HG02885 (cell line): ENCODE results near the gene CPLX1.
"Not testable (repeated sequence)": the region's sequence is repeated elsewhere in the genome, so short reads cannot be mapped to it uniquely, and the experiment has no call there.

Source experiments
- ATAC-seq: cut with Tn5 transposase; IDR thresholded peaks from one replicate; pipeline ENCODE4 v1.9.1; 2021; ENCODE audit warnings: mild to moderate bottlenecking; ENCODE audit not compliant: unreplicated experiment, poor library complexity

The CPLX1 gene

DNA sequence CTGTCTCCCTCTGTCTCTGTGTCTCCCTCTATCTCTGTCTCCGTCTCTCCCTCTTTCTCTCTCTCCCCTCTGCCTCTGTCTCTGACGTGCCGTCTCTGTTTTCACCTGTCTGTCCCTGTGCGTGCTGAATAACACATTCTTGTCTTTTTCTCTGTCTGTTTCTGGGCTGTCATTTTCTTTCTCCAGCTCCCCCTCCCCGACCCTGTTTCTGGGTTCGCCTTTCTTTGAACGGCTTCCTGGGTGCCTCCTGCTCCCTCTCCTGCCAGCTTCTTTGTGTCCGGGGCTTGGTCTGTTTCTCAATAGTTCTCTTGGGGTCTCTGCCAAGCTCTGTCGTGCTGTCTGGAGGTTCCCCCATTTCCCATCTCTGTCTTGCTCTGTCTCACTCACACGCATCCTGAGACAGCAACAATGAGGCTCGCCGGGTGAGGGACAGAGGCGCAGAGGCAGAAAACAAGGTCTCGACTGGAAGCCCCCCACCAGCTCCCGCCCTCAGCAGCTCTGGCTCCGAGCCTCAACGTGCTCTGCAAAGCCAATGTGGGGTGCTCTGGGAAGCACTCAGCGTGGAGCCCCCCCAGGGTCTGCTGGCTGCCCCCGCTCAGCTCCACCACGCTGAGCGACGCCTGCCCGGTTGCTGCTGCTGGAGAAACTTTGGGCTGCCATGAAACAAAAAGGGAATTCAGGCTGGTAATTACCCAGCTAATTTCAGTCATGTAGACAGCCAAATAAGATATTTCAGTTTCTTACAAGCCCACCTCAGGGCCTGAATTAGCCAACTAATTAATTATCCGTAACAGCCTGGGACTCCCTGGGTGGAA lies 3.4 kb downstream of the CPLX1 start:
- ATAC-seq, result no peak

DNA sequence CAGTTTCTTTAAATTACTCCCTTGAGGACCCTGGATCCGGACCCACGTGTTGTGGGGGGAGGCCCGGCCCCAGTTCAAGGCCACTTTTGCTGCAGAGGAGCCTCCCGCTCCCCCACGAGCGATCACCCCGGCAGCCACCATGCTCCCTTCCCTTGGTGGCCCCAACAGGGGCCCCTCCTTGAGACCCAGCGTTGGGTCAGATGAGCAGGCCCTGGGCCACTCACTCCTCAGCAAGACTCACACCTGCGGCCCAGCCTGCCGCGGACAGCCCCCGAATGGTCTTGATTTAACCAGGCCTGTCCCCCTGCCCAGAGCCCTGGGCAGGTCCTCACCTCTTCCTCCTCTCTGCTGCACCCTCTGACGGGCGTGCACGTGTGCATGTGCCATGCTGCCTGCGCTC lies 4.3 kb downstream of the CPLX1 start:
- ATAC-seq, result no peak

DNA sequence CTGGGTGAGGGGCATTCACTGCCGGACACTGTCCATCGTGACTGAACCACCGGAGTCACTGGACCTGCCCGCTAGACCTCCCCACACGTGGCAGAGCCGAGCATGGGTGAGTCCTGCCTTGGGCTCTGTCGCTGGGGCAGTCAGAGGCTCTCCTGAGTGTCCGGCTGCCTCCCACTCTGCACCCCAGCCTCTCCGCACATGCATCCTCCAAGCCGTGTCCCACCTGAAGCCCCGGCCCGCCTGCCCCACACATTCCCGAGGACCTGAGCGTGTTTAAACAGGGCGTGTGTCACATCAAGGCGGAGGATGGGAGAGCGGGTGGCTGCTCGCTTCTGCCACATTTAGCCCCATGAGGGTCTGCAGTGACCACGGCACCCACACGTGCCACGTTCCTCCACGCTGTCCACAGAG lies 4.7 kb downstream of the CPLX1 start:
- no peak for ATAC-seq

DNA sequence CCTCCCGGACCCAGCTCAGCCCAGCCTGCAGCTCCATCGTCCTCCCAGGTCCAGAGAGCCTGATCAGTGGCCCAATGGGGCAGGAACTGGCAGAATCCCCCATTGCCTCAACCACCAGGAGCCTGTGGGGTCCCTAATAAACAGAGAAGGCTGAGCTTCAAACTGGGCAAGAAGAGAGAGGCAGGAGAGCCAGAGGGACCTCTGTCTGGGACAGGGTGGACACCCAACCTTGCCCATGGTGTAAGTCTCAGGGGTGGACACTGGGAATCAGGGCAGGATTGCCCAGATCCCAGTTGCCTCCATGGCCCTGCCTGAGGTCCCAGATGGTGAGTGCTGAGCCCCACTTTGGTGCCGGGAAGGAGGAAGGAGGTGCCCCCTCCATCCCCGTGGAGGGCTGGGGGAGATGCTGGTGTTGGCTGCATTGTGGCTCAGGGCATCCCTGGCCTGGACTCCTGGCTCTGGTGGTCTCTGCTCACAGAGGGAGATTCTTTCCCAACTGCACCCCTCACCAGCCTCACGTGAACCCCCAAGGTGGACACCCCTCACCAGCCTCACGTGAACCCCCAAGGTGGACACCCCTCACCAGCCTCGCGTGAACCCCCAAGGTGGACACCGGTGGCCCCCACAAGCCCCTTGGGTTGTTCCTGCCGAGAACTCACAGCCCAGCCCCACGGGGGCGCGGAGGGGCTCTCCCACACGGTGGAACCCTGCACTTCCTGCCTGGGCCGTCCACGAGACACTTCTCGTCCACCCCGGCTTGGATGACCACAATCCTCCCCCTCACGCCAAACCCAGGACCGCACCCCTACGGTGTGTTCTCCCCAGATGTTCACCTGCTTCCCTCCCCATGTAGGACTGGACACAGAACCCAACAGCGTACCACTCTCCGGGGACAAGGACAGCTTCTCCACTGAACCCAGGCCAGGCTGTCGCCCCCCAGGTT lies 5.4 kb downstream of the CPLX1 start:
- ATAC-seq, result no peak

DNA sequence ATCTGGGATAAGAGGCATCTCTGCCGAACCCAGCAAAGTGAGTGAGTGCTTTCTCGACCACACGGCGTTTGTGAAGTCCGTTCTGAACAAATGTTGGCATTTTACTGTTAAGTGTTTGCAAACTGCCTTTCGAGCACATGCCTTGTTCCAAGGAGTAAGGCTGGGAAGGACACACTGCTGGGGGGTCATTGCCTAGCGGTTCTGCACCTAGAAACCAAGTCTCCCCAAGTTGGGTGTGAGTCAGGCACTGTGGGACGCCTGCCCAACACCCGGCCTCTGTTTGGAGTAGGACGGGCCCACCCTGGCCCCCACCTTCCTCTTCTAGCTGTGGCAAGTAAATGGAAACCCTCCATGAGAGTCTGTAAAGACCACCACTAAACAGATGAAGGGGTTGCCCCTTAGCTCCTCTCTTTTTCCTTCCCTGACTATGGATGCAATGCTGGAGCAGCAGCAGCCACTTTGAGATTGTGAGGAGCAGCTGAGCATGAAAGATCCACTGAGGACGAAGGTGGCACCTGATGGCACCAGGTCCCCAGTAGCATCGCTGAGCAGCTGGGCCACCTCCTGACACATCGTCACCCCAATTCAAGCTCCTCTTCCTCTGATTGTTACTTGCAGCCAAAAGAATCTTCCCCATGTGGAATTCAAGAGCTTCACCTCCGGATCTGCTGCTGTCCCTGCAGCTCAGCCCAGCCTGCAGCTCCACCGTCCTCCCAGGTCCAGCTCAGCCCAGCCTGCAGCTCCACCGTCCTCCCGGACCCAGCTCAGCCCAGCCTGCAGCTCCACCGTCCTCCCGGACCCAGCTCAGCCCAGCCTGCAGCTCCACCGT lies 6.3 kb downstream of the CPLX1 start:
- no peak for ATAC-seq

DNA sequence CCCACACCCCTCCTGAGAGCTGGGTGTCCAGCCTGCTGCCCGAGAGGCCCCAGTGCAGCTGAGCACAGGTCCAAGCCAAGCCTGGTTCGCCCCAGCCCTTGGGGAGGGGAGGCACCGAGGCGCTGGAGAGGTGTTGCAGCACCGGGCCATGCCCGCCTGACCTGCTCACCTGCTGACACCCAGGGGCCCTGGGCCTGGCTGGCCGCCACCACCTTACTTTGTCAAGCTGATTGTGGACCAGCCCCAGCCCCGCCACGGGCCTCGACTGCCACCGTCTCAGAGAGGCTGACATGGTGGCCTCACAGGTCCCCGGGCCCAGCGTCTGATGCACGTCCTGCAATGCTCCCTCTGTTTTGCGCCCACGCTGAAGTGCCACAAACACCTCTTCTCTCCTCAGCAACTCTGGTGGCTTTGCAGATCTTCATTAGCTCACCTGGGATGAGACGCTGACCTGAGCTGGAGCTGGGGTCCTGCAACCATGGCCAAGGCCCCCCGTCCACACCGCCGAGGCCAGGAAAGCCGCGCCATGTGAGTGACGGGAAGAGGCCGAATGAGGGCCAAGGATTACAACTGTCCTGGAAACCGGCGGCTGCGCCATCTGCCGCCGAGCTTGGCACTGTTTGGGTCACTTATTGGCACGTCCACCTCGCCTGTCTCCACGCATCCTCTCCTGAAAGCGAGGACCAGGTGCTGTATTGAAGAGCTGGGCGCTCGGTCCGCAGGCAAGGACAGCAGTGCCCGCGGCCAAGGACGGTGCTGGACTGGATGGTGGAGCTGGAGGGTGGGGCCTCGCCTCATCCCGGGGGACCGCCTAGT lies 7.6 kb downstream of the CPLX1 start:
- no peak for ATAC-seq

DNA sequence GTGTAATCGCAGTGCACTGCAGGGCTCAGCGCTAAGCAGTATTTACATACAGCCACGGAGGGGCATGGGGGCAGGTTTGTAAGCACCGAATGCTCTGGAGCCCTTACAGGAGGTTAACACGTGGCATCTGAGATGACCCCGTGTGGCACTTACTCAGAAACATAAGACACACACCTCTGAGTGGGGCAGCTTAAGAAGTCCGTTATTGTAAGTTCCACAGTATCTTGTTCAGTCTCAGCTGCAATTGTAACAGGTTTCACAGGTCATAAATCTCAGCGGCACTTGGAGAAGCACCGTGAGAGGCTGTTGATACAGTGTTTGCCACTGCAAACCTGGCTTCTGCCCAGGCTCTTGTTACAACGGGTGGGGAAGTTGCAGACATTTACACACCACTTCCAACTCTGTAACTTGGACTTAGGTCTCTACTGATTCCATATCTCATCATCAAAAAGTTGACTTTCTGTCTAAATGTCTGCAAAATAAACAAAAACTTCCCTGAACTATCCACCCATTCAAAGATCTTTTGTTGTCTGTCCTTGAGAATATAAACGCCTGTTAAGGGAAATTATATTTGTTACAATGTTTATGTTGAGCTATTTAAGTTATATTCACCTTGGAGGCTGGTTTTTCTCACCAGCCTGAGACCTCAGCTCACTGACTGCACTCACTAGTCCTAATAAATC lies 10.3 kb downstream of the CPLX1 start:
- no peak for ATAC-seq

DNA sequence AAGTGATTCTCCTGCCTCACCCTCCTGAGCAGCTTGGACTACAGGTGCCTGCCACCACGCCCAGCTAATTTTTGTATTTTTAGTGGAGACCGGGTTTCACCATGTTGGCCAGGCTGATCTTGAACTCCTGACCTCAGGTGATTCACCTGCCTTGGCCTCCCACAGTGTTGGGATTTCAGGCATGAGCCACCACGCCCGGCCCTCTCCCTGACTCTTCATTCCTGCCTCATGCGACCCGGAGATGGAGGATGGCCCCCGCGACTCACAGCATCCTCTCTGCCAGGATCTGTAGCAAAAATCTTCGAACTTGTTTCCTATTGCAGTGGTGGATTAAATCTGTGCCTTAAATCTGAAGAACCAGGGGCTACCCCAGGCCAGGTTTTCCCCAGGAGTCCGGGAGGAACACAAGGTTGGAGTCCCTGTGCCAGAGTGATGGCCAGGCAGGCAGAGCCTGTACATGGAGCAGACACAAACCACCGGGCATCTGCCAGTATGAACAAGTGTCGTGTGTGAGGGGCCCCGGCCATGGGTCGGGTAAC lies 11.5 kb downstream of the CPLX1 start:
- ATAC-seq, result no peak

DNA sequence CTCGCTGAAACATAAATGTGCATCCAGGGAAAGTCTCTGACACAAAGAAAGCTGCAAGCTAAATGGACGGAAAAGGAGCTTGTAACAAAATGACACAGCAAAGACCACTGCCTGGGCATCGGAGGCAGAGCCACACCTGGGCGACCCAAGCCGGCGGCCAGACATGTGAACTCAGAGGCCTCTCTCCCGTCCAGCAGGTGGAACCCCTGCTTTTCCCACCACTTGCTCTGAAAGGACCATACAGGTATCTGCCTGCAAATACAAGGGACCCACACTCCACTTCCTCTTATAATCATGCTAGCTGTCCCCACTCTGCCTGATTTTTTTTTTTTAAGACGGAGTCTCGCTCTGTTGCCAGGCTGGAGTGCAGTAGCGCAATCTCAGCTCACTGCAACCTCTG lies 12.0 kb downstream of the CPLX1 start:
- ATAC-seq, result no peak

DNA sequence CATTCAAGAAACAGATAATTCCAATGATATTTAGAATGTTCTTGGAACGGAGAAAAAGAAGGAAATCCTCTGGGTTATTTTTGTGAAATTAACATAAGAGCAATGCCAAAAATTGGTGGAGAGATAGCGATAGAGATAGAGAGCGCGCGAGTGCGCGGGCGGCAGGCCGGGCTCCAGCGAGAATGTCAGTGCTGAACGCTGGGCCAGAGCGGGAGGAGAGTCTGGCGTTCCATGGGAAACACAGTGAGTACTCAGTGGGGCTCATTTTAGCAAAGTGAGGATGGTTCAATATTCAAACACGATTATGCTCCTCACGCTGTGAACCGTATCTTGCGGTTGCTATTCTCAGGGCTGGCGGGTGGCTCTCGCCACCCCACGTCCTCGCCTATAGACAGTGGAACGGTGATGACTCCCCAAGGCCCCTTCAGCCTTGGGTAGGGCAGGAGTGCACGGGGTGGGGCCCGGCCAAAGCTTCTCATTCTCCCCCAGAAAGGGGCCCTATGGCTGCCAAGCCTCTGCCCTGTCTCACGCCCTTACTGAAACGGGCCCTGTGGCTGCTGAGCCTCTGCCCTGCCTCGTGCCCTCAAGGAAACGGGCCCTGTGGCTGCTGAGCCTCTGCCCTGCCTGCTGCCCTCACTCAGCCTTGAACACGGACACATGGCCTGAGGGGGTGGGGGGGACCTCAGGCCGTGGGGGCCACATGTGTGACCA lies 16.9 kb downstream of the CPLX1 start:
- ATAC-seq, result no peak

DNA sequence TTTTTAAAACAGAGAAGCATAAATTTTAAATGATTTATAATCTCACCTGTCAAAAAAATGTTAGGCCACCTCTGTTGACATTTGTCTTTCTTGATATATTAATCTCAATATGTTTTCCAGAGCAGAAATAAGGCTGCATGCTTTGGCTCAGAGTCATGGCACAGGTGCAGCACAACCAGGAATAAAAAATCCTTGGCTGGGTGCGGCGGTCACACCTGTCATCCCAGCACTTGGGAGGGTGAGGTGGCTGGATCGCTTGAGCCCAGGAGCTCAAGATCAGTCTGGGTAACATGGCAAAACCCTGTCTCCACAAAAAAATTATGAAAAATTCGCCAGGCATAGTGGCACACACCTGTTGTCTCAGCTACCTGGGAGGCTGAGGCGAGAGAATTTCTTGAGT lies 18.1 kb downstream of the CPLX1 start:
- no peak for ATAC-seq

DNA sequence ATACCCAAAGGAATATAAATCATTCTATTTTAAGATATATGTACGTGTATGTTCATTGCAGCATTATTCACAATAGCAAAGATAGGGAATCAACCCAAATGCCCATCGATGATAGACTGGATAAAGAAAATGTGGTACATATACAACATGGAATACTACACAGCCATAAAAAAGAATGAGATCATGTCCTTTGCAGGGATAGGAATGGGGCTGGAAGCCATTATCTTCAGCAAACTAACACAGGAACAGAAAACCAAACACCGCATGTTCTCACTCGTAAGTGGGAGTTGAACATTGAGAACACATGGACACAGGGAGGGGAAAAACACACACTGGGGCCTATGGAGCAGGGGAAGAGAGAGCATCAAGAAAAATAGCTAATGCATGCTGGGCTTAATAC lies 18.9 kb downstream of the CPLX1 start:
- not testable (repeated sequence) for ATAC-seq

DNA sequence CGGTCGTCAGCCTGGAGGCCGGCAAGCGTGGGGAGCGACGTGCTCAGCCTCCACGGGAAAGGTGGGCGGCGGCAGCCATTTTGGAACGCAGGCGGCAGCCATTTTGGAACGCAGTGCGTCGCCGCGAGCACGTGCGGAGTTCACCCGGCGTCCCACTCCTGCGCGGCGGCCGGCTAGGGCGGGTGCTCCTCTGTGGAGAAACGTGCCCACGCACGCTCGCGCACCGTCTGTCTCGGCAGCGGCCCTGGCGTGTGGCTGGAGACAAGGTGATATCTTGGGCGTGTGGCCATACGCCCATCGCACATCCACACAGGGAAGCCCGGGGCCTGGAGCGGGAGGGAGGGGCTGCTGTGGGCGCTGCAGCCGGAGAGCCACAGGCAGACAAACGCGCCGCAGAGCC lies 21.1 kb downstream of the CPLX1 start:
- no peak for ATAC-seq

DNA sequence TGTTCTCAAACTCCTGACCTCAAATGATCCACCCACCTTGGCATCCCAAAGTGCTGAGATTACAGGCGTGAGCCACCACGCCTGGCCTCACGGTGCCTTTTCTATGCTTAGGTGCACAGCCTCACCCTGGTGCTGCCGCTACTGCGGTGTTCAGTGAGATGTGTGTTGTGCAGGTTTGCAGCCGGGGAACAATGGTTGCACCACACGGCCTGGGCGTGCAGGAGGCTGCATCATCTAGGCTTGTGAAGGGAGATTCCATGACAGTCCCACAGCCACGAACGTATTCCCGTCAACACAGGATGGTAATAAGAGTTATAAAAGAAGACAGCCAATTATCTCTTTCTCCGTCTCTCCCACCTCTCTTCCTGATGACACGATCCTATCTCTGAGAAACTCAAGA lies 22.0 kb downstream of the CPLX1 start:
- no peak for ATAC-seq

DNA sequence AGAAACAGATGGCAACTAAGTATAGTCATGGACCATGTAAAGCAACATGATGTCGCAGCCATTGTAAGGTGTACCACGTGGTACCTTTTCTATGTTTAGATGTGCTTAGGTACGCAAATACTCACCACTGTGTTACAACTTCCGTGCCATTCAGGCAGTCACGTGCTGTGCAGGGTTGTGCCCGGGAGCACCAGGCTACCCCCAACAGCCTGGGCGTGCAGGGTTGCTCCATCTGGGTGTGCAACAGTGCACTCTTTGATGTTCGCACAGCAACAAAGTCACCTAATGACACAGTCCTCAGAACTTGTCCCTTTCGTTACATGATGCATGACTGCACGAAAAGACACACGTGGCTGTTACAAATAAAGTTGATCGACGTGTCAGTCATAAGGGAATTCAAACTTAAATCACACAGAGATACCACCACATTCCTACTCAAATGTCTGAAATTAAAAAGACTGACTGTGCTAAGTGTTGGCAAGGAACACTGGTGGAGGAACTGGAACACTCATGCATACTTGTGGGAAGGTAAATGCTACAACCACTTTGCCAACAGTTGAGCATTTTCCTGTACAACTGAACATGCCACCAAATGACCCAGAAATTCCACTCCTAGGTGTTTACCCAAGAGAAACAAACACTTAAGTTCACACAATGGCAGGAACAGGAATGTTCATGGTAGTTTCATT lies 24.3 kb downstream of the CPLX1 start:
- ATAC-seq, result no peak

DNA sequence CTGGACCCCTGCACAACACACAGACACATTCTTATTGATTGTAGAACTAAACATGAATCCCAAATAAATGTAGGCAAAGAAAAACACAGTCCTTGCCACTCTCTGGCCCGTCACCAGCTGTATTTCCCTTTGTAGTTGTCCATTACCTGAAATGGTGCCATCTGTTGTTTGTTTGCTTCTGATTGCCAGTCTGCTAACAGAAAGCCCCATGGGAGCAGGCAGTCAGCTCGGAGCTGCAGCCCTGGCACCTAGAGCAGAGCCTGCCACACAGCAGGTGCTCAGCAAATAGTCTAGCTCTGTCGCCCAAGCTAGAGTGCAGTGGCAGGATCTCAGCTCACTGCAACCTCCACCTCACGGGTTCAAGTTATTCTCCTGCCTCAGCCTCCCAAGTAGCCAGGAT lies 28.9 kb downstream of the CPLX1 start:
- no peak for ATAC-seq

DNA sequence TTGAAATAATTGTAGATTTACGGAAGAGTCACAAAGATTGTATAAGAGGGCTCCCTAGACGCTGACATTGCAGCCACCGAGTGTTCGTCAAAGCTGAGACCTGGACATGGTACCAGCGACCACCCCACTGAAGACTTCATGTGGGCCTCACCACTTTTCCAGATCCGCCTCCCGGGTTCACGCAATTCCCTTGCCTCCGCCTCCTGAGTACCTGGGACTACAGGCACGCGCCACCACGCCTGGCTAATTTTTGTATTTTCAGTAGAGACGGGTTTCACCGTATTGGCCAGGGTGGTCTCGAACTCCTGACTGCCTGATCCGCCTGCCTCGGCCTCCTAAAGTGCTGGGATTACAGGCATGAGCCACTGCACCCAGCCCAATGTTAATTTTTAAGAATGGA lies 29.7 kb downstream of the CPLX1 start:
- ATAC-seq, result no peak

DNA sequence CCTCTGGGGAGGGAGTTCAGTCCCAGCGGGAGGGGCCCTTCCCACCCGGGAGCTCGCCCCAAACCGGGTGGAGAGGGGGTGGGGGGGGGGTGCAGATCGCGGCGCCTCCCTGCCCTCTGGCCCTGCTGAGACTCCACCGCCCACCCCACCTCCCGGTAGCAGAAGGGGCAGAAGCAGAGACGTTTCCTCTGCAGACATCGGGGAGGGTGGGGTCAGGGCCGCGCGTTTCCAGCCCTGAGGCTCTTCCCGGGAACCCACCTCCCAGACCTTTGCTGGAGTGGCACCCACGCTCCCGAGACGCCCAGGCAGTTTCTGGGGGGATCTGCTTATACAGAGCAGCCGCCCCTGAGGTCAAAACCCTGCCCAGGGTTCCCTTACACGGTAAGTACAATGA lies 30.2 kb downstream of the CPLX1 start:
- no peak for ATAC-seq
